ENCODE measurements around the gene MTERF4.

Gene MTERF4

GRCh38 chr2:241102239-241102803, at the start of gene MTERF4:
TSS of gene MTERF4 (minus strand) at chr2:241102287. CDS start at chr2:241102273, 14 bp downstream.
- in situ Hi-C loops (cut with HindIII; ENCODE audit: low sequenced_read_pairs) = no loop called here

- in situ Hi-C loops (cut with HindIII; ENCODE audit: low sequenced_read_pairs) = no loop called here
Observed at GRCh38 chr2:241150660-241151530, 48.8 kb upstream of the MTERF4 start.

GRCh38 chr2:241149925-241150659, 48.0 kb upstream of the MTERF4 start, which contains the start of gene PPP1R7:
TSS of gene PPP1R7 (plus strand) at chr2:241150467. CDS start at chr2:241150496, 29 bp downstream.
- in situ Hi-C loops (cut with HindIII; ENCODE audit: low sequenced_read_pairs) = no loop called here

- in situ Hi-C loops (cut with HindIII; ENCODE audit: low sequenced_read_pairs) = no loop called here
Observed at GRCh38 chr2:241149675-241149924, 47.5 kb upstream of the MTERF4 start.

GRCh38 chr2:241148891-241149674, 47.0 kb upstream of the MTERF4 start, which contains the start of gene PASK:
TSS of gene PASK (minus strand) at chr2:241149472. CDS start at chr2:241143032, 6,440 bp downstream.
- in situ Hi-C loops (cut with HindIII; ENCODE audit: low sequenced_read_pairs) = no loop called here

- in situ Hi-C loops (cut with HindIII; ENCODE audit: low sequenced_read_pairs) = no loop called here
Observed at GRCh38 chr2:241148239-241148638, 46.2 kb upstream of the MTERF4 start.

- in situ Hi-C loops (cut with HindIII; ENCODE audit: low sequenced_read_pairs) = no loop called here
Observed at GRCh38 chr2:241147336-241147735, 45.2 kb upstream of the MTERF4 start.

GRCh38 chr2:241146286-241146685, 44.2 kb upstream of the MTERF4 start:
- in situ Hi-C loops (cut with HindIII; ENCODE audit: low sequenced_read_pairs) = no loop called here

GRCh38 chr2:241142593-241142992, 40.5 kb upstream of the MTERF4 start:
- in situ Hi-C loops (cut with HindIII; ENCODE audit: low sequenced_read_pairs) = loop anchor here (5.0 kb wide), 1 partner anchor 35 kb away; no protein-coding TSS in a partner anchor

- in situ Hi-C loops (cut with HindIII; ENCODE audit: low sequenced_read_pairs) = loop anchor here (5.0 kb wide), 1 partner anchor 35 kb away; no protein-coding TSS in a partner anchor
Observed at GRCh38 chr2:241142063-241142462, 40.0 kb upstream of the MTERF4 start.

- in situ Hi-C loops (cut with HindIII; ENCODE audit: low sequenced_read_pairs) = loop anchor here (5.0 kb wide), 1 partner anchor 34 kb away; no protein-coding TSS in a partner anchor
Observed at GRCh38 chr2:241141214-241141770, 39.2 kb upstream of the MTERF4 start.

- in situ Hi-C loops (cut with HindIII; ENCODE audit: low sequenced_read_pairs) = loop anchor here (5.0 kb wide), 1 partner anchor 33 kb away; no protein-coding TSS in a partner anchor
Observed at GRCh38 chr2:241140445-241140840, 38.4 kb upstream of the MTERF4 start.

- in situ Hi-C loops (cut with HindIII; ENCODE audit: low sequenced_read_pairs) = loop anchor here (5.0 kb wide), 1 partner anchor 32 kb away; no protein-coding TSS in a partner anchor
Observed at GRCh38 chr2:241139531-241140444, 37.7 kb upstream of the MTERF4 start.

GRCh38 chr2:241138471-241138870, 36.4 kb upstream of the MTERF4 start:
- in situ Hi-C loops (cut with HindIII; ENCODE audit: low sequenced_read_pairs) = no loop called here

GRCh38 chr2:241137276-241138190, 35.4 kb upstream of the MTERF4 start:
- in situ Hi-C loops (cut with HindIII; ENCODE audit: low sequenced_read_pairs) = no loop called here

GRCh38 chr2:241136661-241137260, 34.7 kb upstream of the MTERF4 start:
- in situ Hi-C loops (cut with HindIII; ENCODE audit: low sequenced_read_pairs) = no loop called here

GRCh38 chr2:241136191-241136590, 34.1 kb upstream of the MTERF4 start:
- in situ Hi-C loops (cut with HindIII; ENCODE audit: low sequenced_read_pairs) = no loop called here

GRCh38 chr2:241135737-241136136, 33.6 kb upstream of the MTERF4 start:
- in situ Hi-C loops (cut with HindIII; ENCODE audit: low sequenced_read_pairs) = no loop called here
